ENCODE measurements around the gene NAP1L5. TPM values are rescaled to one million over a fixed set of nuclear protein-coding genes. Genes with fewer than 3 reads are reported as not detected.

The NAP1L5 gene
- total RNA-seq, 1 experiment from 2014 or later: not detected

DNA sequence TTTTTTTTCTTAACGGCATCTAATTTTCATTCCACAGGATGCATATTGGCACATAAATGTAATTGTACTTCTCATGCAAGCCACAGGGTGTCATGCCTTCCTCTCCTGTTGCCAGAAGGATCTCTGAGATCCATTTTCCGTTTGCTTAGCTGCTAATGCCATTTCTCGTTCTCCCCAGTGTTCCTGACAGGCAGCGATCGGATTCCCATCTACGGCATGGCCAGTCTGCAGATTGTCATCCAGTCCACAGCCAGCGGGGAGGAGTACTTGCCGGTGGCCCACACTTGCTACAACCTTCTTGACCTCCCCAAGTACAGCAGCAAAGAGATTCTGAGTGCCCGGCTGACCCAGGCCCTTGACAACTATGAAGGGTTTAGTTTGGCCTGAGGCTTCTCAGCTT is 8.9 kb upstream of the NAP1L5 start:
- Histone ChIP-seq H3K27ac (ENCODE audit: low read length) (no peak overlapping the region), H3K27me3 (ENCODE audit: low read length) (no peaks in the 10 kb centered on the region), H2AFZ (ENCODE audit: low read length) (peak overlapping the region; percentile 90), H3K4me1 (ENCODE audit: insufficient read depth, low read length) (peaks cover 12% of the 10 kb centered on the region), H3K36me3 (ENCODE audit: low read depth, low read length) (no peaks in the 10 kb centered on the region), H3K4me3 (ENCODE audit: low read length) (0 out of 2 replicates have a peak overlapping the region, but pooled peaks have one; percentile 14), H3K9ac (ENCODE audit: low read length) (0 out of 2 replicates have a peak overlapping the region, but pooled peaks have one; percentile 9), H3K79me2 (ENCODE audit: low read length) (no peaks in the 10 kb centered on the region), H4K20me1 (ENCODE audit: low read length) (no peaks in the 10 kb centered on the region), H3K9me3 (ENCODE audit: low read length) (no peaks in the 10 kb centered on the region), H3F3A (ENCODE audit: low read length, unreplicated experiment) (no peaks in the 10 kb centered on the region), H3K9me2 (replicated peaks; ENCODE audit: low read length) (no peaks in the 10 kb centered on the region), H3K4me2 (ENCODE audit: low read length) (peak overlapping the region; percentile 62)
- TF ChIP-seq, protein P1, sequence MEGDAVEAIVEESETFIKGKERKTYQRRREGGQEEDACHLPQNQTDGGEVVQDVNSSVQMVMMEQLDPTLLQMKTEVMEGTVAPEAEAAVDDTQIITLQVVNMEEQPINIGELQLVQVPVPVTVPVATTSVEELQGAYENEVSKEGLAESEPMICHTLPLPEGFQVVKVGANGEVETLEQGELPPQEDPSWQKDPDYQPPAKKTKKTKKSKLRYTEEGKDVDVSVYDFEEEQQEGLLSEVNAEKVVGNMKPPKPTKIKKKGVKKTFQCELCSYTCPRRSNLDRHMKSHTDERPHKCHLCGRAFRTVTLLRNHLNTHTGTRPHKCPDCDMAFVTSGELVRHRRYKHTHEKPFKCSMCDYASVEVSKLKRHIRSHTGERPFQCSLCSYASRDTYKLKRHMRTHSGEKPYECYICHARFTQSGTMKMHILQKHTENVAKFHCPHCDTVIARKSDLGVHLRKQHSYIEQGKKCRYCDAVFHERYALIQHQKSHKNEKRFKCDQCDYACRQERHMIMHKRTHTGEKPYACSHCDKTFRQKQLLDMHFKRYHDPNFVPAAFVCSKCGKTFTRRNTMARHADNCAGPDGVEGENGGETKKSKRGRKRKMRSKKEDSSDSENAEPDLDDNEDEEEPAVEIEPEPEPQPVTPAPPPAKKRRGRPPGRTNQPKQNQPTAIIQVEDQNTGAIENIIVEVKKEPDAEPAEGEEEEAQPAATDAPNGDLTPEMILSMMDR (conservative IDR thresholded peaks at IDR 0.05; ENCODE audit: low read depth, low read length): peak; percentile 69
- TF ChIP-seq EZH2 (IDR thresholded peaks at IDR 0.05; ENCODE audit: low read length, unreplicated experiment) (no peak), EZH2phosphoT487 (IDR thresholded peaks at IDR 0.05; ENCODE audit: borderline replicate concordance, low read length) (no peak)
- intact Hi-C loops (cut with micrococcal nuclease): loop anchor here (1.0 to 10.0 kb wide), 5 partner anchors 85 to 318 kb away; no protein-coding TSS in a partner anchor
- BruUV-seq (replicated peaks): no TSS peak
- peak; percentile 68 for ATAC-seq
- peak; percentile 67 for DNase-seq
- CTCF ChIA-PET: interaction anchor here (0.7 to 1.5 kb wide), 3 partner anchors 34 to 317 kb away, joined by 4 to 7 read pairs (median 5); no protein-coding TSS in a partner anchor
- POLR2A ChIA-PET (ENCODE audit: unreplicated experiment): interaction anchor here (0.6 kb wide), 1 partner anchor 192 kb away, joined by 3 read pairs; no protein-coding TSS in a partner anchor

GRCh38 chr4:88705805-88706492 is 8.3 kb upstream of the NAP1L5 start:
- Histone ChIP-seq H3K27me3 (ENCODE audit: low read length) (no peaks in the 10 kb centered on the region), H3K9me3 (ENCODE audit: low read length) (no peaks in the 10 kb centered on the region), H3K9me2 (replicated peaks; ENCODE audit: low read length) (no peaks in the 10 kb centered on the region), H3K27ac (ENCODE audit: low read length) (no peak overlapping the region), H3K4me1 (ENCODE audit: insufficient read depth, low read length) (peaks cover 12% of the 10 kb centered on the region), H3F3A (ENCODE audit: low read length, unreplicated experiment) (no peaks in the 10 kb centered on the region), H3K79me2 (ENCODE audit: low read length) (no peaks in the 10 kb centered on the region), H2AFZ (ENCODE audit: low read length) (peak overlapping the region; percentile 27; the same call in 1 of the 2 replicates), H3K9ac (ENCODE audit: low read length) (no peak overlapping the region), H3K36me3 (ENCODE audit: low read depth, low read length) (no peaks in the 10 kb centered on the region), H4K20me1 (ENCODE audit: low read length) (no peaks in the 10 kb centered on the region), H3K4me2 (ENCODE audit: low read length) (0 out of 2 replicates have a peak overlapping the region, but pooled peaks have one; percentile 25), H3K4me3 (ENCODE audit: low read length) (no peak overlapping the region)
- POLR2A ChIA-PET (ENCODE audit: unreplicated experiment): no interaction called here
- intact Hi-C loops (cut with micrococcal nuclease): loop anchor here (1.0 to 10.0 kb wide), 5 partner anchors 85 to 318 kb away; no protein-coding TSS in a partner anchor
- peak; percentile 77 for ATAC-seq
- no TSS peak for BruUV-seq (replicated peaks)
- TF ChIP-seq EZH2 (IDR thresholded peaks at IDR 0.05; ENCODE audit: low read length, unreplicated experiment): no peak
- no peak for TF ChIP-seq EZH2phosphoT487 (IDR thresholded peaks at IDR 0.05; ENCODE audit: borderline replicate concordance, low read length)
- TF ChIP-seq, protein P1 (conservative IDR thresholded peaks at IDR 0.05; ENCODE audit: low read depth, low read length): no peak
- CTCF ChIA-PET: interaction anchor here (1.5 kb wide), 2 partner anchors 33 to 318 kb away, joined by 4 to 7 read pairs; no protein-coding TSS in a partner anchor
- peak; percentile 36 for DNase-seq

DNA sequence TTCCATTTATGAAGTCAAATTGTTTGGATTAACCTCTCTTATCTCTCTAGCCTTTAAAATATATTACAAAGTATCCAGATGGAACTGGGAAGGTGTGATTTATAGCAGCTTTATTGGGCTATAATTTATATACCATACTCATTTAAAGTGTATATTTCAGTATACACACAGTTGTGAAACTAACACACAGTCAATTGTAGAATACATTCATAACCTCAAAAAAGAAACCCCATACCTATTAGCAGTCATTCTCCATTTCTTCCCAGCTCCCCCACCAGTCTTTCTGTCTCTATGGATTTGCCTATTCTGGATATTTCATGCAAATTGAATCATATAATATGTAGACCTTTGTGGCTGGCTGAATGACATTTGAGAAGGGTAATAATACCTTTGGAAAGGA is 7.6 kb upstream of the NAP1L5 start:
- DNase-seq (no peak), ATAC-seq (no peak)
- no peak overlapping the region for H3K4me3 ChIP-seq (ENCODE audit: low read length)
- H3K9ac ChIP-seq (ENCODE audit: low read length): no peak overlapping the region
- no TSS peak for BruUV-seq (replicated peaks)
- H3K4me2 ChIP-seq (ENCODE audit: low read length): no peak overlapping the region
- H2AFZ ChIP-seq (ENCODE audit: low read length): no peak overlapping the region
- POLR2A ChIA-PET (ENCODE audit: unreplicated experiment): no interaction called here
- TF ChIP-seq EZH2phosphoT487 (IDR thresholded peaks at IDR 0.05; ENCODE audit: borderline replicate concordance, low read length): no peak
- TF ChIP-seq, protein P1 (conservative IDR thresholded peaks at IDR 0.05; ENCODE audit: low read depth, low read length): no peak
- TF ChIP-seq EZH2 (IDR thresholded peaks at IDR 0.05; ENCODE audit: low read length, unreplicated experiment): no peak
- no peak overlapping the region for H3K27ac ChIP-seq (ENCODE audit: low read length)
- intact Hi-C loops (cut with micrococcal nuclease): loop anchor here (10.0 kb wide), 1 partner anchor 260 kb away; no protein-coding TSS in a partner anchor
- no peaks in the 10 kb centered on the region for H3K9me3 ChIP-seq (ENCODE audit: low read length)
- no peaks in the 10 kb centered on the region for H3K79me2 ChIP-seq (ENCODE audit: low read length)
- H3K27me3 ChIP-seq (ENCODE audit: low read length): no peaks in the 10 kb centered on the region
- H3K36me3 ChIP-seq (ENCODE audit: low read depth, low read length): no peaks in the 10 kb centered on the region
- H3K9me2 ChIP-seq (replicated peaks; ENCODE audit: low read length): no peaks in the 10 kb centered on the region
- CTCF ChIA-PET: no interaction called here
- no peaks in the 10 kb centered on the region for H4K20me1 ChIP-seq (ENCODE audit: low read length)
- peaks cover 12% of the 10 kb centered on the region for H3K4me1 ChIP-seq (ENCODE audit: insufficient read depth, low read length)
- H3F3A ChIP-seq (ENCODE audit: low read length, unreplicated experiment): no peaks in the 10 kb centered on the region
